DND-41 (cell line): ENCODE data around the gene KMT2B.

Experiments
- ATAC-seq: fragments of 200-7000 bp; cut with Tn5 transposase; 3 replicates; pipeline ENCODE4 v1.9.1; 2021; ENCODE audit warnings: low read depth; ENCODE audit not compliant: insufficient read depth
- DNase-seq: peaks from one replicate; pipeline ENCODE4 v3.0.0-alpha.2; 2020
- H2AFZ ChIP-seq: 2 replicates; pipeline ENCODE4 v1.6.0; 2012; ENCODE audit warnings: low read depth, low read length
- H3K27ac ChIP-seq: 2 replicates; pipeline ENCODE4 v1.5.1; 2012; ENCODE audit warnings: low read length, inconsistent platforms
- H3K27me3 ChIP-seq: fragments of 200-600 bp; sonication (generic); 2 replicates; pipeline ENCODE4 v1.6.0; 2012; ENCODE audit warnings: low read length, mild to moderate bottlenecking, inconsistent platforms; ENCODE audit not compliant: insufficient read depth, poor library complexity
- H3K36me3 ChIP-seq: 2 replicates; pipeline ENCODE4 v1.5.1; 2012; ENCODE audit warnings: low read length, inconsistent platforms; ENCODE audit not compliant: insufficient read depth
- H3K4me1 ChIP-seq: 2 replicates; pipeline ENCODE4 v1.5.1; 2012; ENCODE audit warnings: mild to moderate bottlenecking, low read length; ENCODE audit not compliant: insufficient read depth
- H3K4me2 ChIP-seq: 2 replicates; pipeline ENCODE4 v1.6.0; 2012; ENCODE audit warnings: mild to moderate bottlenecking, moderate library complexity, low read length, inconsistent platforms; ENCODE audit not compliant: insufficient read depth
- H3K4me3 ChIP-seq, 2 experiments: fragments of 200-600 bp in 1 of 2; shearing (Covaris generic) in 1 of 2; 2 replicates each; pipeline ENCODE4 v1.5.1; 2012 to 2016; ENCODE audit warnings: inconsistent platforms in 2 of 2, low read length in 2 of 2, mild to moderate bottlenecking in 2 of 2, low read depth in 1 of 2, moderate library complexity in 1 of 2
- H3K79me2 ChIP-seq: 2 replicates; pipeline ENCODE4 v1.6.0; 2012; ENCODE audit warnings: low read length, inconsistent platforms; ENCODE audit not compliant: insufficient read depth
- H3K9ac ChIP-seq: 2 replicates; pipeline ENCODE4 v1.6.0; 2012; ENCODE audit warnings: low read depth, mild to moderate bottlenecking, inconsistent platforms, low read length, moderate library complexity
- H3K9me3 ChIP-seq: 2 replicates; pipeline ENCODE4 v1.5.1; 2012; ENCODE audit warnings: low read length, moderate library complexity, mild to moderate bottlenecking, inconsistent platforms; ENCODE audit not compliant: insufficient read depth, severe bottlenecking
- H4K20me1 ChIP-seq: 2 replicates; pipeline ENCODE4 v1.6.0; 2012; ENCODE audit warnings: low read length; ENCODE audit not compliant: insufficient read depth
- CTCF ChIP-seq: IDR thresholded peaks from 2 replicates; pipeline ENCODE4 v1.5.1; 2012; ENCODE audit warnings: borderline replicate concordance, low read length, moderate library complexity, mild to moderate bottlenecking; ENCODE audit not compliant: poor library complexity, severe bottlenecking; ENCODE audit errors: extremely low read depth
- EZH2 ChIP-seq: IDR thresholded peaks from 3 replicates; pipeline ENCODE4 v1.6.1; 2012; ENCODE audit warnings: borderline replicate concordance, low read depth, mild to moderate bottlenecking, moderate library complexity, low read length, inconsistent platforms; ENCODE audit not compliant: severe bottlenecking

KMT2B gene

GRCh38 chr19:35740108-35740422 lies 22.3 kb downstream of the KMT2B start:
- peak overlapping the region; percentile 93 for H2AFZ ChIP-seq
- peak; percentile 41 for ATAC-seq
- peak overlapping the region; percentile 77 to 88; a peak in 3 of 4 replicates for H3K4me3 ChIP-seq
- H3K36me3 ChIP-seq = peaks cover 51% of the 10 kb centered on the region
- H3K27ac ChIP-seq = peak overlapping the region; percentile 64
- peak; percentile 15 for TF ChIP-seq CTCF
- no peak for TF ChIP-seq EZH2
- H3K4me2 ChIP-seq = peak overlapping the region; percentile 99
- H3K27me3 ChIP-seq = no peaks in the 10 kb centered on the region
- 0 out of 2 replicates have a peak, but pooled peaks cover 6% of the 10 kb centered on the region for H4K20me1 ChIP-seq
- H3K9me3 ChIP-seq = no peaks in the 10 kb centered on the region
- H3K9ac ChIP-seq = peak overlapping the region; percentile 68
- no peak for DNase-seq
- H3K79me2 ChIP-seq = peaks cover 11% of the 10 kb centered on the region; the same call in 1 of the 2 replicates
- H3K4me1 ChIP-seq = peaks cover 49% of the 10 kb centered on the region

GRCh38 chr19:35740423-35741202 lies 22.8 kb downstream of the KMT2B start:
- Histone ChIP-seq H3K4me1 (peaks cover 49% of the 10 kb centered on the region), H3K79me2 (peaks cover 11% of the 10 kb centered on the region; the same call in 1 of the 2 replicates), H3K9me3 (no peaks in the 10 kb centered on the region), H3K36me3 (peaks cover 46% of the 10 kb centered on the region), H3K4me3 (peak overlapping the region; percentile 77 to 88), H3K4me2 (peak overlapping the region; percentile 99), H4K20me1 (0 out of 2 replicates have a peak, but pooled peaks cover 6% of the 10 kb centered on the region), H2AFZ (peak overlapping the region; percentile 96), H3K27ac (peak overlapping the region; percentile 85), H3K27me3 (no peaks in the 10 kb centered on the region), H3K9ac (peak overlapping the region; percentile 68)
- TF ChIP-seq EZH2 = no peak
- peak; percentile 34 for TF ChIP-seq CTCF
- peak; percentile 98 for DNase-seq
- ATAC-seq = peak; percentile 79

- Histone ChIP-seq H4K20me1 (0 out of 2 replicates have a peak, but pooled peaks cover 6% of the 10 kb centered on the region), H3K9ac (peak overlapping the region; percentile 68), H2AFZ (peak overlapping the region; percentile 96), H3K4me1 (peaks cover 53% of the 10 kb centered on the region), H3K4me3 (peak overlapping the region; percentile 77 to 88; a peak in 3 of 4 replicates), H3K27ac (peak overlapping the region; percentile 85), H3K79me2 (peaks cover 17% of the 10 kb centered on the region), H3K27me3 (no peaks in the 10 kb centered on the region), H3K9me3 (no peaks in the 10 kb centered on the region), H3K36me3 (peaks cover 40% of the 10 kb centered on the region), H3K4me2 (peak overlapping the region; percentile 99)
- TF ChIP-seq CTCF (no peak), EZH2 (no peak)
- DNase-seq (no peak), ATAC-seq (no peak)
Measured at GRCh38 chr19:35741203-35741515, 23.4 kb downstream of the KMT2B start.
